ENCODE results near the gene DRAP1. TPM values are rescaled to one million over a fixed set of nuclear protein-coding genes. Genes with fewer than 3 reads are reported as not detected.

The DRAP1 gene
- total RNA-seq, 4 donors from 2014 or later = 15.7 to 63.2 (median 57.0) TPM

GRCh38 chr11:65953471-65953870 is 34.2 kb downstream of the DRAP1 start:
- intact Hi-C loops (cut with DNase I; ENCODE audit: low total_unique reads) = no loop called here
- peaks cover 4% of the 10 kb centered on the region for H3K27me3 ChIP-seq
- WGBS, 2 donors (ENCODE audit: low coverage in 1 of 2) = 90% methylated on average over 20 of the region's 20 CpGs; no CpG with 5 or more reads in 1 of the 2 donors
- H3K4me1 ChIP-seq = no peaks in the 10 kb centered on the region
- in situ Hi-C loops (cut with MboI; ENCODE audit: low pct_ligation_motif_present in 1 of 4, low pct_unique_long_range_greater_than_20kb in 1 of 4, low sequenced_read_pairs in 3 of 4) = no loop called here
- H3K4me3 ChIP-seq = no peak overlapping the region
- H3K9me3 ChIP-seq = no peaks in the 10 kb centered on the region
- TF ChIP-seq EP300 (IDR thresholded peaks at IDR 0.05; ENCODE audit: low read depth) (no peak), POLR2AphosphoS5 (IDR thresholded peaks at IDR 0.05) (no peak), POLR2A (IDR thresholded peaks at IDR 0.05) (no peak), CTCF (IDR thresholded peaks at IDR 0.05) (no peak)
- no peaks in the 10 kb centered on the region for H3K36me3 ChIP-seq
- DNase-seq = no peak
- no peak overlapping the region for H3K27ac ChIP-seq

- 73% methylated on average over 7 to 8 of the region's 8 CpGs for WGBS, 2 donors (ENCODE audit: low coverage in 1 of 2)
- in situ Hi-C loops (cut with MboI; ENCODE audit: low pct_ligation_motif_present in 1 of 4, low pct_unique_long_range_greater_than_20kb in 1 of 4, low sequenced_read_pairs in 3 of 4) = no loop called here
These were observed 35.5 kb downstream of the DRAP1 start for GRCh38 chr11:65954771-65955170.

GRCh38 chr11:65958291-65958690 is 39.1 kb downstream of the DRAP1 start:
- no peak for DNase-seq
- Histone ChIP-seq H3K36me3 (no peaks in the 10 kb centered on the region), H3K27me3 (peaks cover 4% of the 10 kb centered on the region), H3K4me1 (peaks cover 14 to 18% (median 15%) of the 10 kb centered on the region in 4 donors), H3K27ac (no peak overlapping the region), H3K4me3 (no peak overlapping the region), H3K9me3 (no peaks in the 10 kb centered on the region)
- intact Hi-C loops (cut with DNase I; ENCODE audit: low total_unique reads) = no loop called here
- in situ Hi-C loops (cut with MboI; ENCODE audit: low pct_ligation_motif_present in 1 of 4, low pct_unique_long_range_greater_than_20kb in 1 of 4, low sequenced_read_pairs in 3 of 4) = no loop called here
- TF ChIP-seq POLR2A (IDR thresholded peaks at IDR 0.05) (no peak), POLR2AphosphoS5 (IDR thresholded peaks at IDR 0.05) (no peak), CTCF (IDR thresholded peaks at IDR 0.05) (no peak), EP300 (IDR thresholded peaks at IDR 0.05; ENCODE audit: low read depth) (no peak)
- WGBS, 2 donors (ENCODE audit: low coverage in 1 of 2) = 80% methylated on average over 1 to 4 of the region's 4 CpGs

More at GRCh38 chr11:65954771-65955170, 35.5 kb downstream of the DRAP1 start:
- Histone ChIP-seq H3K27me3 (peaks cover 4% of the 10 kb centered on the region), H3K4me3 (no peak overlapping the region), H3K27ac (no peak overlapping the region), H3K4me1 (no peaks in the 10 kb centered on the region), H3K9me3 (no peaks in the 10 kb centered on the region), H3K36me3 (no peaks in the 10 kb centered on the region)
- no peak for DNase-seq
- intact Hi-C loops (cut with DNase I; ENCODE audit: low total_unique reads) = no loop called here
- TF ChIP-seq CTCF (IDR thresholded peaks at IDR 0.05) (no peak), POLR2AphosphoS5 (IDR thresholded peaks at IDR 0.05) (no peak), EP300 (IDR thresholded peaks at IDR 0.05; ENCODE audit: low read depth) (no peak), POLR2A (IDR thresholded peaks at IDR 0.05) (no peak)

GRCh38 chr11:65958774-65959420 is 39.7 kb downstream of the DRAP1 start:
- H3K4me3 ChIP-seq = no peak overlapping the region
- no peaks in the 10 kb centered on the region for H3K27me3 ChIP-seq
- intact Hi-C loops (cut with DNase I; ENCODE audit: low total_unique reads) (no loop called here), in situ Hi-C loops (cut with MboI; ENCODE audit: low pct_ligation_motif_present in 1 of 4, low pct_unique_long_range_greater_than_20kb in 1 of 4, low sequenced_read_pairs in 3 of 4) (no loop called here)
- no peak for TF ChIP-seq POLR2A (IDR thresholded peaks at IDR 0.05)
- TF ChIP-seq CTCF (IDR thresholded peaks at IDR 0.05) = no peak
- TF ChIP-seq POLR2AphosphoS5 (IDR thresholded peaks at IDR 0.05) = no peak
- no peak for TF ChIP-seq EP300 (IDR thresholded peaks at IDR 0.05; ENCODE audit: low read depth)
- WGBS, 2 donors (ENCODE audit: low coverage in 1 of 2) = 89% methylated on average over 16 of the region's 17 CpGs; no CpG with 5 or more reads in 1 of the 2 donors
- DNase-seq = no peak
- peaks cover 18 to 24% (median 21%) of the 10 kb centered on the region in 4 donors for H3K4me1 ChIP-seq
- no peak overlapping the region for H3K27ac ChIP-seq
- no peaks in the 10 kb centered on the region for H3K9me3 ChIP-seq
- no peaks in the 10 kb centered on the region for H3K36me3 ChIP-seq

Data from transverse colon (tissue), 4 donors.